GM13976 (cell line): ENCODE data around the gene TMEM87A.

ENCODE experiments used
- DNase-seq: peaks from one replicate; pipeline ENCODE4 v3.0.0; 2012; ENCODE audit warnings: low spot score
- in situ Hi-C: fragments of 300-500 bp; cut with MboI; formaldehyde crosslinking; loops from one replicate; pipeline ENCODE4 v1.12.0; 2022; ENCODE audit warnings: low sequenced_read_pairs, mixed read lengths, inconsistent platforms; ENCODE audit not compliant: unreplicated experiment
- TF ChIP-seq, protein P1 (sequence below): IDR thresholded peaks from 2 replicates; pipeline ENCODE4 v1.5.1; 2012; ENCODE audit warnings: borderline replicate concordance, mild to moderate bottlenecking; ENCODE audit not compliant: insufficient read depth; ENCODE audit errors: extremely low read depth, missing control alignments, control extremely low read depth

Gene TMEM87A

DNA sequence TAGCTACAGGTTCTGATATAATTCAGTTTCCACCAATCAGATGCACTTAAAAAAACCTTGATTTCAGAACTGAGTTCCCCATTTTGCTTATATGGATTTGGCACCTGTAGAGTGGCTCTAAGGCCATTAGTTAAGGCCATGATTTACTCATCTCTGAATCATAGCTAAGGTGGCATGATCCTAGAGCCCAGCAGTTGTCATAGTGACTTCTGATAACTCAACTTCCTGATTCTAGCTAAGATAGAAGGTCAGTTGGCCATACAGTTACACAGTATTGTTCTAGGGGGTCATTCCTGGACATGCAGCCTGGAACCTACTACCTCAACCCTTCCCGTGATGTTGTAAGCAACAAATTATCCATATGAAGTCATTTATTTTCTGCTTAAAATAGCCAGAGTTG is 15.9 kb upstream of the TMEM87A start:
- no peak for DNase-seq
- in situ Hi-C loops = no loop called here

DNA sequence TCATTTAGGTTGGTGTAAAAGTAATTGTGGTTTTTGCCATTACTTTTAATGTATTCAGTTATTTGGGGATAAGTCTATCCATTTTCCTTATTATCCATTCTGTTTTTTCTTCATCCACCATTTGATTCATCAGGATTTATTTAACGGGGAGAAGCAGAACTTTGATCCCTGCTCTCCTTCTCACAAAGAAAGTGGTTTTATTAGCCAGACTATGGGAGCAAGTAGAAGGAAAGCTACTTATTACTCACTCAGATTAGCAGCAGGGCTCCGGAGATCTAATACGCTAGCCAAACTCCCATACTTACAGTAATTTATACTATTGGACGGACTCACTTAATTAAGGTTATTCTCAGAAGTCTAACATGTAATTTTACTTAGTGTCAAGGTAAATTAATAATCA is 14.7 kb upstream of the TMEM87A start:
- DNase-seq = no peak
- TF ChIP-seq, protein P1, sequence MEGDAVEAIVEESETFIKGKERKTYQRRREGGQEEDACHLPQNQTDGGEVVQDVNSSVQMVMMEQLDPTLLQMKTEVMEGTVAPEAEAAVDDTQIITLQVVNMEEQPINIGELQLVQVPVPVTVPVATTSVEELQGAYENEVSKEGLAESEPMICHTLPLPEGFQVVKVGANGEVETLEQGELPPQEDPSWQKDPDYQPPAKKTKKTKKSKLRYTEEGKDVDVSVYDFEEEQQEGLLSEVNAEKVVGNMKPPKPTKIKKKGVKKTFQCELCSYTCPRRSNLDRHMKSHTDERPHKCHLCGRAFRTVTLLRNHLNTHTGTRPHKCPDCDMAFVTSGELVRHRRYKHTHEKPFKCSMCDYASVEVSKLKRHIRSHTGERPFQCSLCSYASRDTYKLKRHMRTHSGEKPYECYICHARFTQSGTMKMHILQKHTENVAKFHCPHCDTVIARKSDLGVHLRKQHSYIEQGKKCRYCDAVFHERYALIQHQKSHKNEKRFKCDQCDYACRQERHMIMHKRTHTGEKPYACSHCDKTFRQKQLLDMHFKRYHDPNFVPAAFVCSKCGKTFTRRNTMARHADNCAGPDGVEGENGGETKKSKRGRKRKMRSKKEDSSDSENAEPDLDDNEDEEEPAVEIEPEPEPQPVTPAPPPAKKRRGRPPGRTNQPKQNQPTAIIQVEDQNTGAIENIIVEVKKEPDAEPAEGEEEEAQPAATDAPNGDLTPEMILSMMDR = no peak
- in situ Hi-C loops = no loop called here

More for the DNA sequence above, 15.9 kb upstream of the TMEM87A start:
- TF ChIP-seq, protein P1 = no peak

DNA sequence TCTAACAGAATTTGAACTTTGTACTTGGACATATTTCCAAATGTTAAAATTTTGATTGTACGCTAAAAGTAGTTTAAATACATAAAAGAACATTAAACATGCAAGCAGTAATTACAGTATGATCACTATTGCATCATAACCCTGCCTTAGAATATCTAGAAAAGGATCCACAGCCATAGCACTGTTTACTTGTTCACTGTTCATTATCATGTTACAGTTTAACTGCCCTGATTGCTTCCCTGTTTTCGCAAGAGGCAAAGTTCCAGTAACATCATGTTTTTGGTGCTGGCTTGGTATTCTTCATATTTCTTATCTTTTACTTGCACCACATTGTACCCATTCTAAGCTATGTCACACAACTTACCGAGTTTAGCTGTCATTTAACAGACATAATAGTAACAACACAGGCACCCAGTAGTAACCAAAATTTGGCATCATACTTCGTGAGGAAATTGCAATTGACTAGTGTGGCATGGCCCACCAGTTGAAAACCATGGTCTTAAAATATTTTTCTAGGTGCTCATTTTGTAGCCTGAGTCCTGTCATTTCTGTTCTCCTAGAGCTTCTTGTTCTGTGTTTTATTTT is 13.3 kb upstream of the TMEM87A start:
- TF ChIP-seq, protein P1 = no peak
- no peak for DNase-seq
- in situ Hi-C loops = no loop called here

DNA sequence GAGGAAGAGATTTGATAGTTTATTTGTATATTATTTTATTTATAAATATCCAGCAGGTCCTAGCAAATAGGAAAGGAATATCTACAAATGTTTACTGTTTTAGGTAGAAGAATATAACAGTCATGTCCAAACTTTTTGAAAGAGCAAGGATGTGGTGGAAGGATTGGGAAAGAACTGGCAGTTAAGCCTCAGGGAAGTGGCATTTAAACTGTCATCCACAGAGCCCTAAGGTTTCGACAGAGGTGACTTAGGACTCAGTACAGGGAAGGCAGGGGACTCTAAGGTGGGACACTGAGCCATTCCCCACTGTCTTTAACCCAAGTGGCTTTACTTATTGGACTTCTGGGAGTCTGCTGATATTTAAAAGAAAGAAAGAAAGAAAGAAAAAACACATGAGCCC is 11.8 kb upstream of the TMEM87A start:
- in situ Hi-C loops = no loop called here
- TF ChIP-seq, protein P1 = no peak
- DNase-seq = no peak

DNA sequence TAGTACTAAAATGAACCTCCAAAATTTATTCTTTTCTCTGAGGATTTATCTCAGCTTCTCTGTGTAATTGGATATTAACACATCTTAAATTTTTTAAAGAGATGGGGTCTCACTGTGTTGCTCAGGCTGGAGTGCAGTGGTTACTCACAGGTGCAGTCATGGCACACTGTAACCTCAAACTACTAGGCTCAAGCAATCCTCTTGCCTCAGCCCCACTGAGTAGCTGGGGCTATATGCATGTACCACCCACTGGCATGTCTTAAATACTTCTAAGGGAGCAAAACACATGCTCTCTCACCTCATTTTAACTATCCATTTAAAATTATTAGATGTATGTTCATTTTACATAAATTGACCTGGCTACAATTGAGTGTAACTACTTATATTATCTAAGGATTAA is 11.3 kb upstream of the TMEM87A start:
- TF ChIP-seq, protein P1 = no peak
- in situ Hi-C loops = no loop called here
- no peak for DNase-seq

DNA sequence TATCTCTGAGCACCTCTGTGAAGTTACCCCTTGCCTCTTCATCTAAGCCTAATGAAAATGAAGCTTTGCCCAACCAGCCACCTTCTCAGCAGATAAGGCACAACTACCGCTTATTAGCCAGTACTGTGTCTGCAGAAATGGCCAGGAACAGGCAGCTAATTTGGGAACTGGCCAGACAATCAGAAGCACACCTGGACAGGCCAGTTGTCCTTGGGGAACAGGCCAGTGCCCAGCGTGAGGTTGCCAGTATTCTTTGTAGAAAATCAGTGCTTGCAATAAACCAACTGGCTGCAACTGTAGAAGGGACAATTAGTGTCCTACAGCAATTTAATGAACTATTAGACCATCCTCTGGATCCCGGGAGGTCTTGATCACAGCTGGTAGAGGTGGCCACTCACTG is 10.4 kb upstream of the TMEM87A start:
- in situ Hi-C loops = no loop called here
- DNase-seq = no peak
- TF ChIP-seq, protein P1 = no peak

DNA sequence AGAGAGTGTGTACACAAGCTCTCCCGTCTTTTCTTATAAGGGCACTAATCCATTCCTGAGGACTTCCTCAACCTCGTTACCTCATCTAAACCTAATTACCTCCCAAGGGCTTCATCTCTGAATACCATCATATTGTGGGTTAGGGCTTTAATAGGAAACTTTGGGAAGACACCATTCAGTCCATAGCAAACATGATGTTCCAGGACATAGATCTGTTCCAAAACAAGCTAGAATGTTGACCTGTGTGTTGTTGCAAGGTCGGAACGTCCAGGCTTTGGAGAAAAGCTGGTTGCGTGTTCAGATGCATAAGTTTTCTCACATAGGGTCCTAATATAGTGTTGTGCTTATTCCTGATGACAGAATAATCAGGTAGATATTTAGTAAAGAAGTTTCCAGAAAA is 9.7 kb upstream of the TMEM87A start:
- TF ChIP-seq, protein P1 = no peak
- DNase-seq = no peak
- in situ Hi-C loops = no loop called here
